Choroid plexus epithelial cell (primary cell): ENCODE results near the gene GPR107.
A peak's percentile ranks its signal among the peaks of the same experiment; 100 is the strongest.

Experiments used
- DNase-seq: peaks from one replicate; pipeline ENCODE4 v3.0.0-alpha.2; 2010; ENCODE audit warnings: low read depth
- H3K4me3 ChIP-seq: 2 replicates; pipeline ENCODE4 v1.5.1; 2011; ENCODE audit warnings: low read depth, mild to moderate bottlenecking, control low read depth, low read length, moderate library complexity
- CTCF ChIP-seq: conservative IDR thresholded peaks from 2 replicates; pipeline ENCODE4 v1.5.1; 2011; ENCODE audit warnings: low read depth, mild to moderate bottlenecking, control low read depth, inconsistent platforms, low read length, moderate library complexity

GPR107 gene

GRCh38 chr9:130041648-130042405 lies 11.9 kb upstream of the GPR107 start:
- peak overlapping the region; percentile 71 for H3K4me3 ChIP-seq
- DNase-seq: no peak
- TF ChIP-seq CTCF: no peak

GRCh38 chr9:130042406-130042884 lies 11.3 kb upstream of the GPR107 start:
- no peak for TF ChIP-seq CTCF
- peak overlapping the region; percentile 71 for H3K4me3 ChIP-seq
- DNase-seq: no peak

GRCh38 chr9:130042885-130043653 lies 10.6 kb upstream of the GPR107 start, which contains the start of gene FNBP1:
TSS of gene FNBP1 (minus strand) at chr9:130043189. CDS start at chr9:130042975, 214 bp downstream.
- peak; percentile 17 for TF ChIP-seq CTCF
- H3K4me3 ChIP-seq: peak within 1 kb of the TSS; percentile 71
- peak; percentile 75 for DNase-seq

GRCh38 chr9:130043654-130044623 lies 9.8 kb upstream of the GPR107 start:
- peak overlapping the region; percentile 71 for H3K4me3 ChIP-seq
- DNase-seq: peak; percentile 48
- peak; percentile 20 for TF ChIP-seq CTCF

GRCh38 chr9:130045725-130046450 lies 7.8 kb upstream of the GPR107 start:
- no peak for TF ChIP-seq CTCF
- DNase-seq: no peak
- H3K4me3 ChIP-seq: no peak overlapping the region
